GM23338 (cell line): ENCODE measurements around the gene WNK2. TPM values are rescaled to one million over a fixed set of nuclear protein-coding genes. Genes with fewer than 3 reads are reported as not detected.

Experiments
- ATAC-seq: fragments of 200-7000 bp; cut with Tn5 transposase; 3 replicates; pipeline ENCODE4 v1.9.1; 2020
- DNase-seq: peaks from one replicate; pipeline ENCODE4 v3.0.0-alpha.2; 2015; ENCODE audit warnings: low spot score
- H2AFZ ChIP-seq: fragments of 200-600 bp; sonication (generic); 2 replicates; pipeline ENCODE4 v1.8.0; 2016; ENCODE audit warnings: antibody characterized with exemption, mild to moderate bottlenecking, moderate library complexity
- H3F3A ChIP-seq: fragments of 200-600 bp; sonication (generic); replicated peaks from 2 replicates; pipeline ENCODE4 v1.8.0; 2017; ENCODE audit warnings: antibody characterized with exemption, mixed run types, low read depth
- H3K27ac ChIP-seq: fragments of 200-600 bp; sonication (generic); 2 replicates; pipeline ENCODE4 v1.6.1; 2016; ENCODE audit warnings: low read depth
- H3K27me3 ChIP-seq: fragments of 200-600 bp; sonication (generic); 2 replicates; pipeline ENCODE4 v1.8.0; 2016; ENCODE audit warnings: mild to moderate bottlenecking, mixed run types, moderate library complexity; ENCODE audit not compliant: insufficient read depth
- H3K36me3 ChIP-seq: fragments of 200-600 bp; sonication (generic); 2 replicates; pipeline ENCODE4 v1.8.0; 2016; ENCODE audit warnings: mild to moderate bottlenecking; ENCODE audit not compliant: insufficient read depth
- H3K4me1 ChIP-seq: fragments of 200-600 bp; sonication (generic); 2 replicates; pipeline ENCODE4 v1.8.0; 2016; ENCODE audit warnings: mild to moderate bottlenecking, moderate library complexity; ENCODE audit not compliant: insufficient read depth
- H3K4me2 ChIP-seq: fragments of 200-600 bp; sonication (generic); 2 replicates; pipeline ENCODE4 v1.7.1; 2017; ENCODE audit warnings: mixed run types
- H3K4me3 ChIP-seq: fragments of 200-600 bp; sonication (generic); 2 replicates; pipeline ENCODE4 v1.6.1; 2016; ENCODE audit warnings: mixed run types
- H3K79me2 ChIP-seq: fragments of 200-600 bp; sonication (generic); replicated peaks from 2 replicates; pipeline ENCODE4 v1.8.0; 2017; ENCODE audit warnings: mild to moderate bottlenecking; ENCODE audit not compliant: insufficient read depth
- H3K9me2 ChIP-seq: fragments of 200-600 bp; sonication (generic); 2 replicates; pipeline ENCODE4 v1.8.0; 2017; ENCODE audit not compliant: insufficient read depth
- H4K20me1 ChIP-seq: fragments of 200-600 bp; sonication (generic); replicated peaks from 2 replicates; pipeline ENCODE4 v1.8.0; 2017; ENCODE audit warnings: mild to moderate bottlenecking; ENCODE audit not compliant: insufficient read depth
- H3K27ac Mint-ChIP-seq: 2 replicates; pipeline ENCODE4 v1.8.0; 2020; ENCODE audit warnings: inconsistent platforms, mild to moderate bottlenecking, moderate library complexity, mixed read lengths
- H3K27me3 Mint-ChIP-seq: 3 replicates; pipeline ENCODE4 v1.8.0; 2022; ENCODE audit warnings: low read depth, mild to moderate bottlenecking, moderate library complexity, mixed read lengths, inconsistent platforms; ENCODE audit not compliant: insufficient read depth, poor library complexity
- H3K36me3 Mint-ChIP-seq: 3 replicates; pipeline ENCODE4 v1.8.0; 2021; ENCODE audit warnings: low read depth, mild to moderate bottlenecking, inconsistent platforms, moderate library complexity, mixed read lengths
- H3K4me1 Mint-ChIP-seq: 3 replicates; pipeline ENCODE4 v1.8.0; 2020; ENCODE audit warnings: mild to moderate bottlenecking, inconsistent platforms, mixed read lengths
- H3K4me3 Mint-ChIP-seq: 3 replicates; pipeline ENCODE4 v1.8.0; 2021; ENCODE audit warnings: moderate library complexity, mild to moderate bottlenecking, inconsistent platforms, mixed read lengths
- H3K9me3 Mint-ChIP-seq: 3 replicates; pipeline ENCODE4 v1.8.0; 2020; ENCODE audit warnings: moderate library complexity, mild to moderate bottlenecking, inconsistent platforms, mixed read lengths
- CREB1 ChIP-seq: fragments of 250-450 bp; sonication (Bioruptor Pico); IDR thresholded peaks from 2 replicates; pipeline ENCODE4 v1.5.0; 2020; ENCODE audit warnings: low read depth, mild to moderate bottlenecking, moderate library complexity
- CTCF ChIP-seq, 2 experiments: fragments of 200-600 bp in 1 of 2; sonication (generic) in 1 of 2; conservative IDR thresholded peaks; 2 replicates each; pipeline versions ENCODE4 v1.5.1 to v1.6.1; 2016 to 2017; ENCODE audit warnings: antibody characterized with exemption in 2 of 2, low read depth in 2 of 2, mild to moderate bottlenecking in 2 of 2, moderate library complexity in 1 of 2
- ETS1 ChIP-seq: IDR thresholded peaks from 2 replicates; pipeline ENCODE4 v1.6.1; 2016; ENCODE audit warnings: antibody characterized with exemption
- EZH2 ChIP-seq: fragments of 200-600 bp; sonication (generic); IDR thresholded peaks from one replicate; pipeline ENCODE4 v1.8.0; 2017; ENCODE audit warnings: antibody characterized with exemption, mild to moderate bottlenecking, low read depth; ENCODE audit not compliant: unreplicated experiment
- EZH2phosphoT487 ChIP-seq: fragments of 200-600 bp; sonication (generic); IDR thresholded peaks from one replicate; pipeline ENCODE4 v1.8.1; 2018; ENCODE audit warnings: antibody characterized with exemption; ENCODE audit not compliant: unreplicated experiment
- JUNB ChIP-seq: IDR thresholded peaks from one replicate; pipeline ENCODE4 v1.6.1; 2016; ENCODE audit warnings: antibody characterized with exemption; ENCODE audit not compliant: unreplicated experiment
- NANOG ChIP-seq: IDR thresholded peaks from 2 replicates; pipeline ENCODE4 v1.6.1; 2016; ENCODE audit warnings: antibody characterized with exemption, borderline replicate concordance
- POLR2AphosphoS5 ChIP-seq: IDR thresholded peaks from 2 replicates; pipeline ENCODE4 v1.6.1; 2016; ENCODE audit warnings: antibody characterized with exemption, low read depth
- REST ChIP-seq: IDR thresholded peaks from one replicate; pipeline ENCODE4 v1.6.1; 2018; ENCODE audit warnings: antibody characterized with exemption; ENCODE audit not compliant: unreplicated experiment
- STAT1 ChIP-seq: IDR thresholded peaks from one replicate; pipeline ENCODE4 v1.6.1; 2016; ENCODE audit warnings: antibody characterized with exemption; ENCODE audit not compliant: unreplicated experiment
- ZNF114 ChIP-seq: fragments of 250-450 bp; sonication (Bioruptor Pico); IDR thresholded peaks from 2 replicates; pipeline ENCODE4 v1.5.0; 2020; ENCODE audit warnings: mild to moderate bottlenecking, moderate library complexity
- ZNF331 ChIP-seq: fragments of 250-450 bp; sonication (Bioruptor Pico); IDR thresholded peaks from 2 replicates; pipeline ENCODE4 v1.5.0; 2020; ENCODE audit warnings: low read depth, mild to moderate bottlenecking, moderate library complexity
- ZNF462 ChIP-seq: fragments of 250-450 bp; sonication (Bioruptor Pico); IDR thresholded peaks from 2 replicates; pipeline ENCODE4 v1.5.0; 2020; ENCODE audit warnings: mild to moderate bottlenecking, moderate library complexity
- polyA plus RNA-seq: library from polyadenylated mRNA; unstranded; fragments of >200 nt; fragmentation: Nextera tagmentation; extraction: Ambion mirVana; gene quantifications from 2 replicates; pipeline ENCODE4 v1.2.1, GENCODE V29; 2016
- total RNA-seq: library from RNA; depleted of rRNA; stranded (reverse); fragments of >200 nt; shearing (Covaris generic); gene quantifications from 2 replicates; pipeline ENCODE4 v1.2.3, GENCODE V29; 2014

Gene WNK2
- total and polyA plus RNA-seq, 2 experiments from 2014 or later = 56.4 to 102 TPM

GRCh38 chr9:93188426-93189368 is 4.8 kb downstream of the WNK2 start:
- H3K4me1 Mint-ChIP-seq = peaks cover 58% of the 10 kb centered on the region
- H3K4me3 ChIP-seq = no peak overlapping the region
- H3K79me2 ChIP-seq = peaks cover 68% of the 10 kb centered on the region
- peaks cover 18% of the 10 kb centered on the region for H4K20me1 ChIP-seq
- H3K9me2 ChIP-seq = no peaks in the 10 kb centered on the region
- peak; percentile 8; the same call in 2 of the 3 replicates for ATAC-seq
- peaks cover 15% of the 10 kb centered on the region for H3K27me3 Mint-ChIP-seq
- no peak overlapping the region for H3K4me3 Mint-ChIP-seq
- 0 out of 2 replicates have a peak overlapping the region, but pooled peaks have one; percentile 26 for H3K27ac Mint-ChIP-seq
- H3K27me3 ChIP-seq = peaks cover 10% of the 10 kb centered on the region
- no peak overlapping the region for H3K4me2 ChIP-seq
- no peak overlapping the region for H3K27ac ChIP-seq
- DNase-seq = peak; percentile 56
- H3K4me1 ChIP-seq = peaks cover 23% of the 10 kb centered on the region
- H3F3A ChIP-seq = no peaks in the 10 kb centered on the region
- TF ChIP-seq ZNF114 = no peak
- TF ChIP-seq ZNF331 (CRISPR knock-in tag) = no peak
- no peak for TF ChIP-seq NANOG
- TF ChIP-seq ZNF462 (CRISPR knock-in tag) = no peak
- TF ChIP-seq JUNB = no peak
- TF ChIP-seq POLR2AphosphoS5 = no peak
- no peak for TF ChIP-seq CREB1 (CRISPR knock-in tag)
- no peak for TF ChIP-seq EZH2
- TF ChIP-seq CTCF (conservative IDR thresholded peaks at IDR 0.05; ENCODE audit: low read depth in 2 of 2) = no peak; a peak in 1 of 4 replicates
- no peak for TF ChIP-seq EZH2phosphoT487
- TF ChIP-seq ETS1 = no peak
- no peak for TF ChIP-seq REST
- TF ChIP-seq STAT1 = no peak
- no peak overlapping the region for H2AFZ ChIP-seq
- peaks cover 9% of the 10 kb centered on the region; the same call in 1 of the 3 replicates for H3K36me3 Mint-ChIP-seq
- no peaks in the 10 kb centered on the region for H3K36me3 ChIP-seq
- no peaks in the 10 kb centered on the region for H3K9me3 Mint-ChIP-seq
